Stimulated activated CD4-positive, alpha-beta T cell treated with anti-CD3 and anti-CD28 coated beads, Interleukin-2, amount 100 ng/mL, for 24 hours (primary cell): ENCODE data around the gene CAMKK1.

Experiments used
- DNase-seq, 2 donors: peaks; one replicate each; pipeline ENCODE4 v3.0.0-alpha.2; 2020

CAMKK1 gene

DNA sequence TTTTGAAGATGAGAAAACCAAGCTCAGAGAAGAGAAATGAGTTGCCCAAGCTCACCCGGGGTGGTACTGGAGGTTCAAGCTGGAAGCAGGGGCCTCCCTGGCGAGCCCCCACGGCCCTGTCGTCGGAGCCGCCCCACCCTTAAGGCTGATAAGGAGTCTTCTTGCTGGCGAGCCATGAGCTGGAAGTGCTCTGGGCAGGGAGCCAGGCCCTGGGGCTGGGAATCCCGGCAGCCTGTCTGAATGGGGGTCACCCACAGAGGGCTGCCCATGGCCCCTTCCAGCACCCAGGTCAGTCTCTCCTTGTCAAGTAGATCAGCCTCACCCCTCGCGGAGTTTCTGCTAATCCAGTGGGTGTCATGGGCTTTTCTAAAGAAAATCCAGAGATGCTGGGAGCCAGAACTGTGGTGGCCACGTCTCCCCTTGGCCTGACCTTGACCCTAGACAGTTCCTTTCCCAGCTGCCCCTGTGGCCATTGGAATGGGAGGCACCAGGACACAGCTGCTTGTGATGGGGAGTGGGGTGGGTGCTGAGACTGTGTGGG is 24.6 kb upstream of the CAMKK1 start:
- DNase-seq, result no peak

DNA sequence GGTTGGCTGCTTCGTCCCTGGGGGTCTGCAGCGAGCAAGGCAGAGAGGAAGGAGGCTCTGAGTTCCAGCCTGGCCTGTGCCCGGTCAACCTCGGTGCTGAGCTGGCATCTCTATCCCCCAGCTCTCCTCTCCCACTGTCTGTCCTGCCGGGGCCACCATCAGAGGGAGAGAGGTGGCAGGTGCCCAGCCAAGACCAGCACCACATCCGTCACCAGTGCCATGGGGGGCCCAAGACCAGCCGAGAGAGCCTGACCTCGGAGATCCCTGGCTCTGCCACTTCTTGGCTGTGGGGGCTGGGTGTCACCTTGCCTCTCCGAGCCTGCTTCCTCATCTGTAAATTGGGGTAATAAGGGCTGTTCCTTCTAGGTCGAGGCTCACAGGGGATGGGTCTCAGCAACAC is 24.0 kb upstream of the CAMKK1 start:
- no peak for DNase-seq

- peak in 1 of 2 donors; percentile 40 for DNase-seq
These were observed 23.3 kb upstream of the CAMKK1 start, which contains the start of gene P2RX1 for GRCh38 chr17:3915995-3916696. Gene P2RX1 (minus strand): TSS chr17:3916465. CDS start chr17:3916225, 240 bp downstream.

DNA sequence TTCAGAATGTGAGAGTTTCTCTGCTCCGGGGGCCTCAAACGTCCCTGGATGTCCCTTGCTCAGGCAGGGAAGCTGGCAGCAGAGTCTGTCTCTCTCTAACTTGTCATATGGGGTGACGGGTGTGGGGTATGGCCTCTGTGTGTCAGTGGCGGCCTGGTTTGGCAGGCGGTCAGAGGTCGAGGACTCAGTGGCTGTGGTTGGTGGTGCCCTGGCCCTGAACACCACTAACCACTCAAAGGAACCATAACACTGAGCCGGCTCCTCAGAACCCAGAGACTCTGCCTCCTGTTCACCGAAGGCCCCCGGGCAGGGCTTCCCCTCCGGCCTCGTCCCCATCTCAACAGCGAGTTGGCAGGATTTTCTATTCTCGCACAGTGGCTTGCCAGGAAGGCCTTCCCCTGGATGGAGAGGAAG is 22.7 kb upstream of the CAMKK1 start:
- no peak for DNase-seq

GRCh38 chr17:3914312-3914670 is 21.4 kb upstream of the CAMKK1 start:
- DNase-seq, result no peak

DNA sequence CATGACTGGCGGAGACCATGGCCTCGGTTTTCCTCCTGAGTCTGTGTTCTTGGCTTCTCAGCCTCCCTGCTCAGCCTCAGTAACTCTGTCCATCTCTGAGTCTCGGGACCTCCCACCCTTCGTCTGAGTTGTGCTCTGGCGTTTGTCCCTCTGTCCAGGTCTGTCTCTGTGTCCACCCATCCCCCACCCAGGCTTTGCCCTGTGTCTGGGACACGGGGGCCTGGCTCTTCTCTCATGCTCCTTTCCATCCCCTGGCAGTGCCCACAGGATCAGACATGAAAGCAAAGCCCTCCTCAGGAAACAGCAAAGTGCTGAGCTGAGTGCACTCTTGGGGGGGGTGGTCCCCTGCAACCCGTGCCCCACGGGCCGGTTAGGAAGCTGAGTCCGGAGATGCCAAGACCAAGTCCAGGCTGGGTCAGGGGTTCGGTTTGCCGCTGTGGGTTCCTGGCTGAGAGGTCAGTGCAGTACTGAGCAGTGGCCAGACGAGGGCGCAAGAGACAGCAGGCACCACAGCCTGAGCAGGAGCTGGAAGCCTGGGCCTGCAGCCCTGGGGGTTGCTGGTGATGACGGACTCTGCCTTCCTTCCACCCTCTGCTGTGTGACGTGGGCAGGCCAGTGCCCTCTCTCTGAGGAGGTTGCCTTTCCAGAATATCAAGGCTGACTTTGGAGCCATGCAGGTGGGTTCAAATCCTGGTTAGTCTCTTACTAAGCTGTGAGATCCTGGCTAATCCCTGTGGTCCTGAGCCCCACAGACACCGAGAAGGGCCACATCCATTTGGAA is 20.9 kb upstream of the CAMKK1 start:
- peak; percentile 87 to 88 for DNase-seq

GRCh38 chr17:3912827-3913226 is 20.0 kb upstream of the CAMKK1 start:
- no peak for DNase-seq

- peak; percentile 69 to 76 for DNase-seq
These were observed 18.6 kb upstream of the CAMKK1 start for GRCh38 chr17:3911271-3912053.

DNA sequence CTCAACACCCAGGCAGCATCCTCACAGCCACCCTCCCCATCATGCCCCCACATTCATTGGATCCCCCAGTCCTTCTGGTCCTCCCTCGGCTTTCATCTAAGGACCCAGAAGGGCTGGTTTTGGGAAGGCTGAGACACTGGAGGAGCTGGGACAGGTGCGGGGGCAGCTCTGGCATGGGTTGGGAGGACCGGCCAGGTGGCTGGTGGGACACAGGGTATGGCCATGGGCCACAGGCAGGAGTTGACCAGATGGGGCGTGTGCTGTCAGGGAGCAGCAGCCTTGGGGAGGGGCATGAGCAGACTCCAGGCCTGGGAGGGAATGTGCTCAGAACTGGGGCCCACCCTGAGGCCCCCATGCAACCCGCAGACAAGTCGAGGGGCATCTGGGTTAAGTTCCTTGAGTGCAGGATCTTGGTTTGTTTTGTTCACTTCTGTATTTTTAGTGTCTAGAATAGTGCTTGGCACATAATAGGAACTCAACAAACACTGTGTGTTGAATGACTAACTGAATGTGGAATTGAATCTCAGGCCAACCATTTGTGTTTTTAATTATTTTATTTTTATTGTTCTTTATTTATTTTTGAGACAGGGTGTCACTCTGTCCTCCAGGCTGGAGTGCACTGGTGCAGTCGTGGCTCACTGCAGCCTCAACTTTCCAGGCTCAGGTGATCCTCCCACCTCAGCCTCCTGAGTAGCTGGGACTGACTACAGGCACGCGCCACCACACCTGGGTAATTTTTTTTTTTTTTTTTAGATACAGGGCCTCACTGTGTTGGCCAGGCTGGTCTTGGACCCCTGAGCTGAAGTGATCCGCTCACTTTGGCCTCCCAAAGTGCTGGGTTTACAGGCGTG is 17.8 kb upstream of the CAMKK1 start:
- no peak for DNase-seq

DNA sequence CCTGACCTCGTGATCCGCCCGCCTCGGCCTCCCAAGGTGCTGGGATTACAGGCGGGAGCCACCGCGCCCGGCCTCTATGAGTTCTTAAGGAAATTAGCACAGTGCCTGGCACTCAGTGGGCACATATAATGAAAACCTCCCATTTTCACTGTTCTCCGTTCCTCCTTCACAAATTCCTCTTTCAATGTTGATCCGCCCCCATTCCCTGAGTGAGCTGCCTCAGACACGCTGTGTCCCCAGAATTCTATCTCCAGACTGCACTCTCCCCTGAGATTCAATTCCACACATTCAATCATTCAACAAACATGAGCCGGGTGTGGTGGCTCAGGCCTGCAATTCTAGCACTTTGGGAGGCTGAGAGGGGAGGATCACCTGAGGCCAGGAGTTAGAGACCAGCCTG is 16.4 kb upstream of the CAMKK1 start:
- DNase-seq, result no peak

DNA sequence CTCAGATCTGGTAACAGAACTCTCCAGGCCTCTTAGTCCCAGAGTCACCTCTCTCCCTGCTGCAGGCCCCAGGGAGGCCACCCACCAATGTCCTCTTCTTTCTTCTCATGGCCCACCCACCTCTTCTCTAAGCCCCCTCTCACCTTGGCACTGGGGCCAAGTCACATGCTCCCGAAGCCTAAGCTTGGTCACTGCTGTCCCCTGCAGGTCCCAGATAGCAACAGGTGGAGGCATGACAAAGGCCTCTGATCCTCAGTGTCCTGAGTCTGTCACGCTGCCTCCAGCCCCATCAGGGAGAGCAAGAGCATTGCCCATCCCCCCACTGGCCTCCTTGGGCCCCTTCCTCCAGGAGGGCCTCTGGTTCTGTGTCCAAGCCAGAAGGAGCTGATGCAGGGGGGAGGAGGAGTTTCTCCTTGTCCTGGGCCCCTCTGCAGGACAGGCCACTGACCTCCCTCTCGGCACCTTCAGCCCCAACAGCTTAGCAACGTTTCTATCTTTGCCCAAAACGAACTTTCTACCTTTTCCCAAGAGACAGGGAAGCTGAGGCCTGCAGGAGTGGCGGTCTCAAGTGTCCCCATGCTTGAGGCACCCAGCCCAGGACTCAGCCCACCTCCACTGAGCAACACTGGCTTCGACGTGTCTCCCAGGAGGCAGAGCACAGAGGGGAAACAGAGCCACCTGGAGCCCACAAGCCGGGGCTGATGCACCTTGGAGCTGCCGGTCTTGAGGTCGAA is 14.8 kb upstream of the CAMKK1 start:
- no peak for DNase-seq

GRCh38 chr17:3906881-3907280 is 14.0 kb upstream of the CAMKK1 start:
- DNase-seq, result no peak

GRCh38 chr17:3905017-3905520 is 12.2 kb upstream of the CAMKK1 start:
- DNase-seq, result no peak

- no peak for DNase-seq
These were observed 11.6 kb upstream of the CAMKK1 start for GRCh38 chr17:3904501-3904900.

GRCh38 chr17:3903881-3904290 is 11.0 kb upstream of the CAMKK1 start:
- no peak for DNase-seq

DNA sequence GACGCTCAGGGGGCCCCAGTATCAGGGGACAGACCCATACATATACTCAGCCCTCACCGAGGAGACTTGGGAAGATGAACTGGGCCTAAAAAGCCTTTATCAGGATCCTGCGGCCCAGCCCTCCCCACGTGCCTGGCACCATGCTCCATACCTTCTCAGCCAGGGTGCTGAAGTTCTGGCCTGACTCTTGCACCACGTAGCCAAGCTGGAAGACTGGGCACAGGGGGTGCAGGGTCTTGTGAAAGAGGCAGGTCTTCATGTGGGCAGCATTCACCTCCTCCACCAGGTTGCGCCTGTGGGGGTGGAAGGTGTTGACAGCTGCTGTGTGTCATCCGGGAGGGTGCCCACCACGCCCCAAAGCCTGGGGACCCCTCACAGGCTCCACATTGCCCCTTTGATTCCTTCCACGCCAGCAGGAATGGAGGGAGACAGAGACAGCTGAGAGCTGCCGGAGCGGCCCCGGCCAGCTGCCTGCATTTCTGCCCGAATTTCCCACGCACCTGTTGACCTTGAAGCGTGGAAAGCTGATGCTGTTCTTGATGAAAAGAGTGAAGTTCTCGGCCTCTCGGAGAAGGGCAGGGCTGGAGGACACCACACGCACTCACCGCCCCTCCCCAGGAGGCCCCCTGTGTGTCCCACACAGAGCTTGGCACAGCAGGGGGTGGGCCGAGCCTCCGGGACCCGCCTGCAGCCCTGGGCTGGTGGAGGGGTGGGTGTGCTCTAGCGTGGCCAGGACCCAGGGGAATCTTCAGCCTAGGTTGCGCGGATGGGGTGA is 10.4 kb upstream of the CAMKK1 start:
- DNase-seq, result no peak

GRCh38 chr17:3900646-3901045 is 7.8 kb upstream of the CAMKK1 start:
- no peak for DNase-seq

- DNase-seq, result no peak
These were observed 4.9 kb upstream of the CAMKK1 start for GRCh38 chr17:3897731-3898130.

DNA sequence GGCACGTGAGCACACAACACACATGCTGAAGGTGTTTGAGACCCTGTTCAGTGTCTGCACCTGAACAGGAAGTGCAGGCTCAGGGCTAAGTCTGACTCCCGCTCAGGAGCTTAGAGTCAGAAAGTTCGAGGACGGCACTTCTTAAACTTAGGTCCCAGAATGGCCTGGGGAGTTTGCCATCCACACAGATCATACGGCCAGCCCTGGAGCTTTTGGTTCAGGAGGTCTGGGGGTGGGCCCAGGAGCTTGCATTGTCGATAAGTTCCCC is 4.0 kb upstream of the CAMKK1 start:
- no peak for DNase-seq

DNA sequence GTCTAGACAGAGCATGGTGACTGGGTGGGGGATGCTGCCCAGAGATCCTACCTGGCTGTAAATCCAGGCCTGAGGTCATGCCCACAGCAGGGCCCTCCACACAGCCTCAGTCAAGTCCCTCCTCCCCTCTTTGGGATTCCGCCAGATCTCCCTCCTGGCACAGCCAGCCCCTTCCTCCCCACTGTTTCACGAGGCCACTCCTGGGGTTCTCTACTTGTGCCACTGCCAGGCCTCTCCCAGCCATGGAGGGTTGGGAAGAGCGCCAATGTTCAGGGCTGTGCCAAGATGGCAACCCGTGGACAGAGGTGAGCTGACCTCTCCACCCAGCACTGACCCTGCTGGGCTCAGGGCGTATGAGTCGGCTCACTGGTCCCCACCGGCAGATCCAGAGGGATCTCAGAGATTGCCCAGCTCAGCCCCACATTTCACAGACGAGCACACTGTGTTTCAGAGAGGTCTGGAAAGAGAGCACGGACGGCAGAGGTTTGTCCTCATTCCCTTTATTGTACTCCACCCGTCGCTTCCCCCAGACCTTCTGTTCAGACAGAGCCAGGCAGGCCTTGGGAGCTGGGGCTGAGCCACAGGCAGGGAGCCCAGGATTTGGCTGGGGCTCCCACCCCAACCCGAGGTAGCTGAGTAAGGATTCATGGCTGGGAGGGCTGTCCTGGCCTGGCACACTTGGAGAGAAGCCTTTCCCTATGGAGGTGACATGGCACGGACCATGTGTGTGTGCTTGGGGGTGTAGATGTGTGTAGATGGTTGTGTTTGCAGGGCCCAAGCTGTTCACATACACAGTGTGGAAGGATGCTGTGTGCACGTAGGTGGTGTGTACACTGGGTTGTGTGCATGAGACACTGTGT is 3.5 kb upstream of the CAMKK1 start:
- no peak for DNase-seq
